ENCODE data around the gene EHBP1L1.

EHBP1L1 gene

GRCh38 chr11:65551572-65552387, 24.1 kb upstream of the EHBP1L1 start:
- ATAC-seq (ENCODE audit: insufficient read depth, low read depth) (peak; percentile 48), DNase-seq (peak; percentile 85)
- peak overlapping the region; percentile 64 for H3K27ac ChIP-seq (ENCODE audit: low read length)
- H3K4me3 ChIP-seq (ENCODE audit: low read depth in 1 of 2, low read length in 2 of 2): no peak overlapping the region; a peak in 1 of 4 replicates
- H3K4me1 ChIP-seq (ENCODE audit: insufficient read depth, low read length): peaks cover 63% of the 10 kb centered on the region
- H2AFZ ChIP-seq (ENCODE audit: low read depth, low read length): no peak overlapping the region
- TF ChIP-seq CTCF (IDR thresholded peaks at IDR 0.05; ENCODE audit: borderline replicate concordance, extremely low read depth, low read length, poor library complexity, severe bottlenecking): peak; percentile 93
- no peak for TF ChIP-seq EZH2 (IDR thresholded peaks at IDR 0.05; ENCODE audit: borderline replicate concordance, low read depth, low read length, severe bottlenecking)
- no peaks in the 10 kb centered on the region for H3K79me2 ChIP-seq (ENCODE audit: insufficient read depth, low read length)
- H3K36me3 ChIP-seq (ENCODE audit: insufficient read depth, low read length): no peaks in the 10 kb centered on the region
- no peaks in the 10 kb centered on the region for H3K9me3 ChIP-seq (ENCODE audit: insufficient read depth, low read length, severe bottlenecking)
- peaks cover 6% of the 10 kb centered on the region for H4K20me1 ChIP-seq (ENCODE audit: insufficient read depth, low read length)
- peak overlapping the region; percentile 6; the same call in 1 of the 2 replicates for H3K9ac ChIP-seq (ENCODE audit: low read depth, low read length)
- no peaks in the 10 kb centered on the region for H3K27me3 ChIP-seq (ENCODE audit: insufficient read depth, low read length, poor library complexity)
- H3K4me2 ChIP-seq (ENCODE audit: insufficient read depth, low read length): peak overlapping the region; percentile 7

- H4K20me1 ChIP-seq (ENCODE audit: insufficient read depth, low read length): peaks cover 6% of the 10 kb centered on the region
These were observed 23.4 kb upstream of the EHBP1L1 start for GRCh38 chr11:65552388-65552951.

GRCh38 chr11:65553301-65554001, 22.4 kb upstream of the EHBP1L1 start:
- peak; percentile 87 for ATAC-seq (ENCODE audit: insufficient read depth, low read depth)
- H3K9me3 ChIP-seq (ENCODE audit: insufficient read depth, low read length, severe bottlenecking): no peaks in the 10 kb centered on the region
- H3K4me2 ChIP-seq (ENCODE audit: insufficient read depth, low read length): peak overlapping the region; percentile 79
- H2AFZ ChIP-seq (ENCODE audit: low read depth, low read length): peak overlapping the region; percentile 67
- no peak for TF ChIP-seq CTCF (IDR thresholded peaks at IDR 0.05; ENCODE audit: borderline replicate concordance, extremely low read depth, low read length, poor library complexity, severe bottlenecking)
- no peaks in the 10 kb centered on the region for H3K36me3 ChIP-seq (ENCODE audit: insufficient read depth, low read length)
- H3K27ac ChIP-seq (ENCODE audit: low read length): peak overlapping the region; percentile 77
- H3K79me2 ChIP-seq (ENCODE audit: insufficient read depth, low read length): no peaks in the 10 kb centered on the region
- peak overlapping the region; percentile 62 for H3K9ac ChIP-seq (ENCODE audit: low read depth, low read length)
- H3K4me3 ChIP-seq (ENCODE audit: low read depth in 1 of 2, low read length in 2 of 2): peak overlapping the region; percentile 6 to 57; a peak in 3 of 4 replicates
- peaks cover 54% of the 10 kb centered on the region for H3K4me1 ChIP-seq (ENCODE audit: insufficient read depth, low read length)
- peaks cover 10% of the 10 kb centered on the region for H3K27me3 ChIP-seq (ENCODE audit: insufficient read depth, low read length, poor library complexity)
- DNase-seq: peak; percentile 96
- peaks cover 6% of the 10 kb centered on the region for H4K20me1 ChIP-seq (ENCODE audit: insufficient read depth, low read length)

More at GRCh38 chr11:65552388-65552951, 23.4 kb upstream of the EHBP1L1 start:
- no peaks in the 10 kb centered on the region for H3K79me2 ChIP-seq (ENCODE audit: insufficient read depth, low read length)
- H3K27ac ChIP-seq (ENCODE audit: low read length): peak overlapping the region; percentile 64
- H3K27me3 ChIP-seq (ENCODE audit: insufficient read depth, low read length, poor library complexity): peaks cover 3% of the 10 kb centered on the region
- no peaks in the 10 kb centered on the region for H3K36me3 ChIP-seq (ENCODE audit: insufficient read depth, low read length)
- TF ChIP-seq EZH2 (IDR thresholded peaks at IDR 0.05; ENCODE audit: borderline replicate concordance, low read depth, low read length, severe bottlenecking) (no peak), CTCF (IDR thresholded peaks at IDR 0.05; ENCODE audit: borderline replicate concordance, extremely low read depth, low read length, poor library complexity, severe bottlenecking) (no peak)
- H3K4me2 ChIP-seq (ENCODE audit: insufficient read depth, low read length): peak overlapping the region; percentile 45
- H3K4me1 ChIP-seq (ENCODE audit: insufficient read depth, low read length): peaks cover 58% of the 10 kb centered on the region
- no peak overlapping the region for H2AFZ ChIP-seq (ENCODE audit: low read depth, low read length)
- no peak for DNase-seq
- no peak overlapping the region for H3K9ac ChIP-seq (ENCODE audit: low read depth, low read length)
- H3K9me3 ChIP-seq (ENCODE audit: insufficient read depth, low read length, severe bottlenecking): no peaks in the 10 kb centered on the region
- ATAC-seq (ENCODE audit: insufficient read depth, low read depth): no peak
- H3K4me3 ChIP-seq (ENCODE audit: low read depth in 1 of 2, low read length in 2 of 2): no peak overlapping the region; a peak in 1 of 4 replicates

All from DND-41 (cell line).